ENCODE measurements around the gene PLEKHA6. TPM values are rescaled to one million over a fixed set of nuclear protein-coding genes. Genes with fewer than 3 reads are reported as not detected.

Gene PLEKHA6
- total and polyA plus RNA-seq, 8 donors: 9.5 to 23.8 (median 15.0) TPM

DNA sequence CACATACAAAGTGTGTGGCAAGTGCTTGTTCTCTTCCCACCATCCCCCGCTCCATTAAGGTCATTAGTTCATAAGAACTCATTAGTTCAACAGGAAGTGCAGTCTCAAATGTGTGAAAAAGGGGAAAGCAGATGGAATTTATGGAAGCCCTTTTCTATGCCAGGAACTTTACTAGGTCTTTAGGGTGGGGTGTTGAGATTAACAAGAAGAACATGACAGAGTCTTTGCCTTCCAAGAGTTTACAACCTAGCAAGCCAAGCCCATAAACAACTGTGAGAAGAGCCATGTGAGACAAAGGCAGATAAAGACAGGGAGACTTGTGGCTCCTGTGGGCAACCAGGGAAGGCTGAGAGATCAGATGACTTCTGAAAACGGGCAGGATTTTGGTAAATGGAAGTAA lies 21.4 kb downstream of the PLEKHA6 start:
- ATAC-seq: no peak
- WGBS, 2 donors: 74 to 89% methylated on average over 2 of the region's 2 CpGs
- no peak for FAIRE-seq

DNA sequence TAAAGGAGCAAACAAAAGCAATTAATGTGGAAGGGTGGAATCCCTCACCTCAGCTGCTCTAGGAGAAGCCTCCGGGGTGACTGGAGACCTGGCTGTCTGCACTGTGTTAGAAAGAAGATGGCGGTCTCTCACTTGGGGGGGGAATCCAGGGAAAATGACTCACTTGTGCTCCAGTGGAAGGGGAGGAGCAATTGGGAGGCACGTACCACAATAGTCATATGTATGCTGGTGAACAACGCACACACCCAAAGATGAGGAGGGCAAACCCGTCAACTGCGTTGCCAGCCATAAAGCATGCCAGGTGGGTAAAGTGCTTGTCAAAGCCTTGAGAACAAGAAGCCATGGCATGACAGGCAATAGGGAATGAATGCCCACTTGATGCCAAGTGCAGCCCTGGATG lies 22.1 kb downstream of the PLEKHA6 start:
- WGBS, 2 donors: 96 to 97% methylated on average over 6 of the region's 6 CpGs
- intact Hi-C loops (cut with DNase I): no loop called here
- no peak overlapping the region for H3K4me3 ChIP-seq
- no peak for ATAC-seq
- no peaks in the 10 kb centered on the region for H3K9me3 ChIP-seq
- H3K27me3 ChIP-seq: no peaks in the 10 kb centered on the region
- H3K27ac ChIP-seq: no peak overlapping the region
- no peaks in the 10 kb centered on the region for H3K36me3 ChIP-seq
- FAIRE-seq: no peak
- TF ChIP-seq, protein P1, sequence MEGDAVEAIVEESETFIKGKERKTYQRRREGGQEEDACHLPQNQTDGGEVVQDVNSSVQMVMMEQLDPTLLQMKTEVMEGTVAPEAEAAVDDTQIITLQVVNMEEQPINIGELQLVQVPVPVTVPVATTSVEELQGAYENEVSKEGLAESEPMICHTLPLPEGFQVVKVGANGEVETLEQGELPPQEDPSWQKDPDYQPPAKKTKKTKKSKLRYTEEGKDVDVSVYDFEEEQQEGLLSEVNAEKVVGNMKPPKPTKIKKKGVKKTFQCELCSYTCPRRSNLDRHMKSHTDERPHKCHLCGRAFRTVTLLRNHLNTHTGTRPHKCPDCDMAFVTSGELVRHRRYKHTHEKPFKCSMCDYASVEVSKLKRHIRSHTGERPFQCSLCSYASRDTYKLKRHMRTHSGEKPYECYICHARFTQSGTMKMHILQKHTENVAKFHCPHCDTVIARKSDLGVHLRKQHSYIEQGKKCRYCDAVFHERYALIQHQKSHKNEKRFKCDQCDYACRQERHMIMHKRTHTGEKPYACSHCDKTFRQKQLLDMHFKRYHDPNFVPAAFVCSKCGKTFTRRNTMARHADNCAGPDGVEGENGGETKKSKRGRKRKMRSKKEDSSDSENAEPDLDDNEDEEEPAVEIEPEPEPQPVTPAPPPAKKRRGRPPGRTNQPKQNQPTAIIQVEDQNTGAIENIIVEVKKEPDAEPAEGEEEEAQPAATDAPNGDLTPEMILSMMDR (IDR thresholded peaks at IDR 0.05): no peak
- no peak for DNase-seq
- H3K4me1 ChIP-seq: no peaks in the 10 kb centered on the region

More for the DNA sequence above, 21.4 kb downstream of the PLEKHA6 start:
- H3K27me3 ChIP-seq: no peaks in the 10 kb centered on the region
- H3K9me3 ChIP-seq: no peaks in the 10 kb centered on the region
- H3K36me3 ChIP-seq: no peaks in the 10 kb centered on the region
- H3K4me1 ChIP-seq: no peaks in the 10 kb centered on the region
- H3K4me3 ChIP-seq: no peak overlapping the region
- intact Hi-C loops (cut with DNase I): no loop called here
- DNase-seq: no peak
- H3K27ac ChIP-seq: no peak overlapping the region
- TF ChIP-seq, protein P1 (IDR thresholded peaks at IDR 0.05): no peak

DNA sequence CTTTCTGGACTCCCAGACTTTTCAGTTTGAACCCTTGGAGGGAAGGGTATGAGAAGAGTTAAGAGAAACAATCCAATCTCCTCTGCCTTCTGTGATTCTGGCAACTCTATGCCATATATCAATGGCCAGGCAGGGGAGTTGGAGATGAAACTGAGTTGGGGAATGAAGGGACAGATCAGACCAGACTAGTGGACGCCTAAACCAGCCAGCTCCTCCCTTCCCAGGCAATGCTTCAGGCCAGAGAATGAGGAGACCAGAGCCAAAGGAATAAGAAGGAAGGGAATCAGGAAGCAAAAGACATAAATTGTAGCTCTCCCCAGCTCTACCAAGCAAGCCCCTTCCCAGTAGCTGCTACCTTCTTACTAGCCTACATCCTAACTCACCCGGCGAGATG lies 22.7 kb downstream of the PLEKHA6 start:
- intact Hi-C loops (cut with DNase I): no loop called here

DNA sequence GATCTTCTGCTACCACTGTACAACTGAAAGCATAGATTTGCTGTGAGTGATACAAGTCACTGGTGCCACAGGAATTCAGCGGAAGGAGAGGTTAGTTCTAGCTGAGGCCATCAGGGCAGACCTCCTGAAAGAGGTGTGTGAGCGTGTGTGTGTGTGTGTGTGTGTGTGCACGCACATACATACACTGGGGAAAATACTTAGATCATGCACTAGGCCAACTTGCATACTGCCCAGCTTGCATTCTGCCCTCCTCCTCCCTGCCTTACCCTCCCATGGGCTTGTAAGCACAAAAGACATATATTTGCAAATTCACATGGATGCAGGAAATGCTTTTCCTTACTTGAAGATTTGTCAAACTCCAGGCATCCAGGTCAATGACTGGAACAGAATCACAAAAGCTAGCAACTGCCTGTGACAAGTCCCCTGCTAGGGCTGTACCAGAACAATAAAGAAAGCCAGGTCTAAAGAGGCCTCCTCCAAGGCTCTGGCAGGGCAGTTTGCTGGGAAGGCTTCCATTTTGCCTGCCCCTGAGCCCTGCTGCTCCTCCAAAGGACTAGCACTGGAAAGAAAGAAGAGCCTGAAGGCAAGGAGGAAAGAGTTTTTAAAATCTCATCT lies 23.2 kb downstream of the PLEKHA6 start:
- intact Hi-C loops (cut with DNase I): no loop called here
- DNase-seq: no peak
- no peak for ATAC-seq
- no peak for FAIRE-seq
- H3K27me3 ChIP-seq: no peaks in the 10 kb centered on the region
- no peaks in the 10 kb centered on the region for H3K4me1 ChIP-seq
- H3K27ac ChIP-seq: no peak overlapping the region
- TF ChIP-seq, protein P1 (IDR thresholded peaks at IDR 0.05): no peak
- no peaks in the 10 kb centered on the region for H3K36me3 ChIP-seq
- H3K4me3 ChIP-seq: no peak overlapping the region
- WGBS, 2 donors: 91 to 96% methylated on average over 3 of the region's 3 CpGs
- no peaks in the 10 kb centered on the region for H3K9me3 ChIP-seq

More for the DNA sequence above, 22.7 kb downstream of the PLEKHA6 start:
- no peak for DNase-seq
- H3K27ac ChIP-seq: no peak overlapping the region
- 87 to 94% methylated on average over 3 of the region's 3 CpGs for WGBS, 2 donors
- no peaks in the 10 kb centered on the region for H3K4me1 ChIP-seq
- no peaks in the 10 kb centered on the region for H3K27me3 ChIP-seq
- no peaks in the 10 kb centered on the region for H3K36me3 ChIP-seq
- no peak for FAIRE-seq
- no peak overlapping the region for H3K4me3 ChIP-seq
- TF ChIP-seq, protein P1 (IDR thresholded peaks at IDR 0.05): no peak
- ATAC-seq: no peak
- no peaks in the 10 kb centered on the region for H3K9me3 ChIP-seq

DNA sequence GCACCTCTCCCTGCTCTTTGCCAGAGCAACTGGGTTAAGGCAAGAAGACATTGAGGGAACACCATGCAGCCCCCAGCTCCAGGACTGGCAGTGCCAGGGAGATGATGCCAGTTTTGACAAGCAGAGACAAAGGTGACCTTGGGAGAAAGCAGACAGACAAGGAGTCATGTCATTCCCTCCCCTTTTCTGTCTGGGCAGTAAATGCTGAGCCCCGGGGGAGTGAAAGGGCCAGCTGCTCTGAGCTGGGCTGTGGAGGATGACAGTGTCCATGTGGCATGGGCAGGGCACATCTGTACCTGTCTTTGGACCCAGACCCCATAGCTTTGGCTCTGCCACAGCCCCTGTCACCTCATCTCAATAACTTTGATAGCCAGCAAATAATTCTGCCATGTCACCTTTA lies 24.2 kb downstream of the PLEKHA6 start:
- FAIRE-seq: no peak
- no peaks in the 10 kb centered on the region for H3K36me3 ChIP-seq
- TF ChIP-seq, protein P1 (IDR thresholded peaks at IDR 0.05): no peak
- no peaks in the 10 kb centered on the region for H3K27me3 ChIP-seq
- ATAC-seq: no peak
- H3K27ac ChIP-seq: no peak overlapping the region
- no peak overlapping the region for H3K4me3 ChIP-seq
- DNase-seq: no peak
- intact Hi-C loops (cut with DNase I): no loop called here
- WGBS, 2 donors: 73 to 100% methylated on average over 1 of the region's 1 CpG
- no peaks in the 10 kb centered on the region for H3K4me1 ChIP-seq
- H3K9me3 ChIP-seq: no peaks in the 10 kb centered on the region
